HepG2 (cell line): ENCODE measurements around the gene ATL2. TPM values are rescaled to one million over a fixed set of nuclear protein-coding genes. Genes with fewer than 3 reads are reported as not detected.

Experiments used
- ATAC-seq: fragments of 200-7000 bp; cut with Tn5 transposase; 3 replicates; pipeline ENCODE4 v1.9.1; 2020; ENCODE audit warnings: mild to moderate bottlenecking, moderate library complexity
- BruUV-seq: library from RNA; stranded (reverse); fragments of 400-500 nt; replicated peaks from 2 replicates; lab custom pipeline; 2021; lab: Mats Ljungman, UMichigan
- CTCF ChIA-PET: fragments of 300-600 bp; formaldehyde crosslinking; extraction: SDS; loops from one replicate; lab custom pipeline; 2021; ENCODE audit warnings: low total read pairs, inconsistent platforms, low intra/inter-chr PET ratio; lab: Yijun Ruan, JAX
- POLR2A ChIA-PET: fragments of 350-600 bp; sonication (Branson Sonifier 250); formaldehyde crosslinking; loops from one replicate; lab custom pipeline; 2020; ENCODE audit warnings: antibody characterized with exemption, inconsistent platforms; lab: Yijun Ruan, JAX
- DNase-seq: peaks from one replicate; pipeline ENCODE4 v3.0.0-alpha.2; 2015; ENCODE audit warnings: low spot score
- FAIRE-seq: peaks from 3 replicates; lab custom pipeline; 2011; peaks lifted over from hg19 to GRCh38; lab: Jason Lieb, UNC
- H2AFZ ChIP-seq: one replicate; pipeline ENCODE4 v1.6.1; 2011; ENCODE audit warnings: low read length, inconsistent platforms
- H3K27ac ChIP-seq: fragments of 300-600 bp; 3 replicates; pipeline ENCODE4 v1.8.0; 2011; ENCODE audit warnings: mixed run types, mild to moderate bottlenecking, mixed read lengths, low read length, inconsistent platforms; ENCODE audit not compliant: insufficient read depth; ENCODE audit errors: extremely low read length
- H3K27me3 ChIP-seq, 2 experiments: fragments of 200-600 bp in 1 of 2; 2 replicates in 1 of 2; 3 replicates in 1 of 2; pipeline versions ENCODE4 v1.6.0 to v1.8.0; 2011; ENCODE audit warnings: low read length in 2 of 2, mild to moderate bottlenecking in 2 of 2, moderate library complexity in 2 of 2, inconsistent platforms in 1 of 2; ENCODE audit not compliant: insufficient read depth in 2 of 2, control insufficient read depth in 1 of 2
- H3K36me3 ChIP-seq, 2 experiments: fragments of 200-600 bp in 1 of 2; replicated peaks in 1 of 2; 2 replicates in 1 of 2; 3 replicates in 1 of 2; pipeline versions ENCODE4 v1.5.1 to v1.8.0; 2011; ENCODE audit warnings: low read length in 2 of 2, inconsistent platforms in 1 of 2; ENCODE audit not compliant: insufficient read depth in 2 of 2, control insufficient read depth in 1 of 2
- H3K4me1 ChIP-seq: 2 replicates; pipeline ENCODE4 v1.5.1; 2012; ENCODE audit warnings: low read length, inconsistent platforms; ENCODE audit not compliant: insufficient read depth
- H3K4me2 ChIP-seq: 2 replicates; pipeline ENCODE4 v1.6.0; 2011; ENCODE audit warnings: low read depth, low read length, inconsistent platforms
- H3K4me3 ChIP-seq, 3 experiments: fragments of 200-600 bp in 1 of 3; sonication (generic), shearing (Covaris generic) in 1 of 3; replicated peaks in 1 of 3; 2 replicates each; pipeline ENCODE4 v1.5.1; 2011 to 2016; ENCODE audit warnings: low read length in 3 of 3, inconsistent platforms in 2 of 3, low read depth in 2 of 3, mild to moderate bottlenecking in 2 of 3, control low read depth in 1 of 3, mixed read lengths in 1 of 3; ENCODE audit not compliant: insufficient read depth in 1 of 3
- H3K79me2 ChIP-seq: one replicate; pipeline ENCODE4 v1.6.1; 2011; ENCODE audit warnings: low read length, inconsistent platforms; ENCODE audit not compliant: insufficient read depth
- H3K9ac ChIP-seq: 2 replicates; pipeline ENCODE4 v1.6.0; 2011; ENCODE audit warnings: mild to moderate bottlenecking, low read depth, low read length, inconsistent platforms; ENCODE audit not compliant: insufficient read depth
- H3K9me3 ChIP-seq: 2 replicates; pipeline ENCODE4 v1.5.1; 2012; ENCODE audit warnings: mild to moderate bottlenecking, low read length
- H4K20me1 ChIP-seq: 2 replicates; pipeline ENCODE4 v1.6.0; 2011; ENCODE audit warnings: inconsistent platforms, mild to moderate bottlenecking, low read length, moderate library complexity; ENCODE audit not compliant: insufficient read depth
- ATAD3A ChIP-seq: sonication (generic); formaldehyde crosslinking; IDR thresholded peaks from 2 replicates; pipeline ENCODE4 v1.4.0; 2020; ENCODE audit warnings: missing genetic modification reagents
- CC2D1A ChIP-seq: sonication (generic); formaldehyde crosslinking; IDR thresholded peaks from 2 replicates; pipeline ENCODE4 v1.8.1; 2023; ENCODE audit warnings: mild to moderate bottlenecking, missing genetic modification reagents
- HIVEP1 ChIP-seq: sonication (generic); formaldehyde crosslinking; IDR thresholded peaks from 2 replicates; pipeline ENCODE4 v1.4.0; 2020; ENCODE audit warnings: mild to moderate bottlenecking, missing genetic modification reagents
- ISL2 ChIP-seq: sonication (generic); formaldehyde crosslinking; IDR thresholded peaks from 2 replicates; pipeline ENCODE4 v1.5.0; 2020; ENCODE audit warnings: missing genetic modification reagents
- SMAD9 ChIP-seq: sonication (generic); formaldehyde crosslinking; IDR thresholded peaks from 2 replicates; pipeline ENCODE4 v1.5.1; 2020; ENCODE audit warnings: mild to moderate bottlenecking, missing genetic modification reagents
- ZC3H13 ChIP-seq: sonication (generic); formaldehyde crosslinking; IDR thresholded peaks from 2 replicates; pipeline ENCODE4 v1.8.1; 2023; ENCODE audit warnings: mild to moderate bottlenecking, missing genetic modification reagents, moderate library complexity
- ZFP90 ChIP-seq: sonication (generic); formaldehyde crosslinking; IDR thresholded peaks from 2 replicates; pipeline ENCODE4 v1.8.0; 2022; ENCODE audit warnings: missing genetic modification reagents, mild to moderate bottlenecking, inconsistent platforms, borderline replicate concordance
- ZNF33B ChIP-seq: sonication (generic); formaldehyde crosslinking; IDR thresholded peaks from 2 replicates; pipeline ENCODE4 v1.5.1; 2020; ENCODE audit warnings: mild to moderate bottlenecking, missing genetic modification reagents
- ZNF362 ChIP-seq: sonication (generic); formaldehyde crosslinking; IDR thresholded peaks from 2 replicates; pipeline ENCODE4 v1.4.0; 2020; ENCODE audit warnings: missing genetic modification reagents, mild to moderate bottlenecking, borderline replicate concordance
- ZNF367 ChIP-seq: sonication (generic); formaldehyde crosslinking; IDR thresholded peaks from 2 replicates; pipeline ENCODE4 v1.4.0; 2020; ENCODE audit warnings: missing genetic modification reagents, borderline replicate concordance
- ZNF740 ChIP-seq: sonication (generic); formaldehyde crosslinking; IDR thresholded peaks from 2 replicates; pipeline ENCODE4 v1.4.0; 2020; ENCODE audit warnings: missing genetic modification reagents
- ZNF83 ChIP-seq: sonication (generic); formaldehyde crosslinking; IDR thresholded peaks from 2 replicates; pipeline ENCODE4 v1.4.0; 2020; ENCODE audit warnings: missing genetic modification reagents, mild to moderate bottlenecking, borderline replicate concordance
- WGBS: methylation state at CpG from one replicate; pipeline ENCODE4 v1.1.6; 2017; ENCODE audit warnings: low lambda C conversion rate; 5-methylcytosine and 5-hydroxymethylcytosine counted together
- in situ Hi-C: cut with HindIII; loops from 2 replicates; pipeline ENCODE4 v1.10.0; 2017; ENCODE audit warnings: low pct_unique_long_range_greater_than_20kb; ENCODE audit not compliant: extremely low pct_ligation_motif_present
- intact Hi-C: fragments of 100-400 bp; cut with micrococcal nuclease; formaldehyde crosslinking; loops from one replicate; pipeline ENCODE4 v1.10.0; 2022; ENCODE audit not compliant: unreplicated experiment
- polyA plus RNA-seq, 8 experiments: library from polyadenylated mRNA; depleted of rRNA in 3 of 8; stranded (reverse) in 7 of 8; unstranded in 1 of 8; fragments of >200 nt; fragmentation: Illumina TruSeq in 4 of 8; extraction: Trizol in 4 of 8; gene quantifications; 2 replicates each; pipeline versions ENCODE4 v1.2.1 to v1.2.3, GENCODE V29; 2011 to 2016; ENCODE audit warnings: low read depth in 4 of 8, missing spikeins in 1 of 8, mixed read lengths in 1 of 8; ENCODE audit not compliant: insufficient read depth in 1 of 8
- total RNA-seq, 5 experiments: library from RNA; depleted of rRNA; stranded (reverse); fragments of >200 nt; fragmentation: Illumina TruSeq; extraction: Trizol; gene quantifications; 2 replicates each; pipeline ENCODE4 v1.2.3, GENCODE V29; 2016; ENCODE audit warnings: low read depth in 1 of 5
- TF ChIP-seq, protein P1 (sequence below), 2 experiments: sonication (generic) in 1 of 2; formaldehyde crosslinking in 1 of 2; IDR thresholded peaks; 2 replicates each; pipeline versions ENCODE4 v1.4.0 to v1.6.1; 2016 to 2020; ENCODE audit warnings: borderline replicate concordance in 1 of 2, low read depth in 1 of 2, mild to moderate bottlenecking in 1 of 2, missing genetic modification reagents in 1 of 2

The ATL2 gene
- total and polyA plus RNA-seq, 2 of the 13 experiments (the other 11 are each of a cell fraction or from before 2014, with no cell fraction given) = 56.5 to 119 TPM

GRCh38 chr2:38398739-38399138 is 21.7 kb upstream of the ATL2 start:
- Histone ChIP-seq H3K36me3 (no peaks in the 10 kb centered on the region), H3K27ac (no peak overlapping the region), H3K4me2 (no peak overlapping the region), H2AFZ (no peak overlapping the region), H3K9ac (no peak overlapping the region), H3K4me1 (peaks cover 14% of the 10 kb centered on the region), H3K27me3 (peaks cover 0 to 5% of the 10 kb centered on the region in 2 experiments; a peak in 3 of 5 replicates), H3K4me3 (no peak overlapping the region), H3K79me2 (no peaks in the 10 kb centered on the region), H3K9me3 (no peaks in the 10 kb centered on the region), H4K20me1 (no peaks in the 10 kb centered on the region)
- no peak for TF ChIP-seq ISL2 (CRISPR knock-in tag)
- TF ChIP-seq SMAD9 (CRISPR knock-in tag) = no peak
- no peak for TF ChIP-seq CC2D1A (CRISPR knock-in tag)
- TF ChIP-seq ZNF33B (CRISPR knock-in tag) = no peak
- TF ChIP-seq, protein P1, sequence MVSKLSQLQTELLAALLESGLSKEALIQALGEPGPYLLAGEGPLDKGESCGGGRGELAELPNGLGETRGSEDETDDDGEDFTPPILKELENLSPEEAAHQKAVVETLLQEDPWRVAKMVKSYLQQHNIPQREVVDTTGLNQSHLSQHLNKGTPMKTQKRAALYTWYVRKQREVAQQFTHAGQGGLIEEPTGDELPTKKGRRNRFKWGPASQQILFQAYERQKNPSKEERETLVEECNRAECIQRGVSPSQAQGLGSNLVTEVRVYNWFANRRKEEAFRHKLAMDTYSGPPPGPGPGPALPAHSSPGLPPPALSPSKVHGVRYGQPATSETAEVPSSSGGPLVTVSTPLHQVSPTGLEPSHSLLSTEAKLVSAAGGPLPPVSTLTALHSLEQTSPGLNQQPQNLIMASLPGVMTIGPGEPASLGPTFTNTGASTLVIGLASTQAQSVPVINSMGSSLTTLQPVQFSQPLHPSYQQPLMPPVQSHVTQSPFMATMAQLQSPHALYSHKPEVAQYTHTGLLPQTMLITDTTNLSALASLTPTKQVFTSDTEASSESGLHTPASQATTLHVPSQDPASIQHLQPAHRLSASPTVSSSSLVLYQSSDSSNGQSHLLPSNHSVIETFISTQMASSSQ (IDR thresholded peaks at IDR 0.05; ENCODE audit: low read depth) = no peak
- TF ChIP-seq, protein P1 (CRISPR knock-in tag; IDR thresholded peaks at IDR 0.05; ENCODE audit: borderline replicate concordance) = no peak
- TF ChIP-seq ZNF367 (CRISPR knock-in tag) = no peak
- no peak for TF ChIP-seq ZNF362 (CRISPR knock-in tag)
- no peak for TF ChIP-seq HIVEP1 (CRISPR knock-in tag)
- TF ChIP-seq ZC3H13 = no peak
- TF ChIP-seq ZFP90 (CRISPR knock-in tag) = no peak
- no peak for TF ChIP-seq ATAD3A
- no peak for TF ChIP-seq ZNF740 (CRISPR knock-in tag)
- no peak for TF ChIP-seq ZNF83
- ATAC-seq (no peak), FAIRE-seq (no peak), DNase-seq (no peak)
- POLR2A ChIA-PET = no interaction called here
- 46% methylated on average over 4 of the region's 4 CpGs for WGBS
- BruUV-seq = no TSS peak
- in situ Hi-C loops (no loop called here), intact Hi-C loops (no loop called here)
- CTCF ChIA-PET = no interaction called here
